Neural cell (in vitro differentiated cells): ENCODE results near the gene XBP1. TPM values are rescaled to one million over a fixed set of nuclear protein-coding genes. Genes with fewer than 3 reads are reported as not detected.

Experiments used
- H2AFZ ChIP-seq: fragments of 200-600, 300-800 bp; sonication (generic), shearing (Covaris generic); 2 replicates; pipeline ENCODE4 v1.6.0; 2014; ENCODE audit warnings: low read depth, mild to moderate bottlenecking, antibody characterized with exemption, low read length, moderate library complexity
- H3F3A ChIP-seq: fragments of 200-600 bp; shearing (Covaris generic); 2 replicates; pipeline ENCODE4 v1.6.1; 2016; ENCODE audit warnings: mild to moderate bottlenecking, moderate library complexity, mixed read lengths, antibody characterized with exemption, low read length; ENCODE audit not compliant: insufficient read depth, poor library complexity, severe bottlenecking
- H3K27ac ChIP-seq: fragments of 200-600, 300-800 bp; sonication (generic), shearing (Covaris generic); 2 replicates; pipeline ENCODE4 v1.5.1; 2014; ENCODE audit warnings: mild to moderate bottlenecking, low read length, moderate library complexity
- H3K27me3 ChIP-seq: fragments of 300-800, 200-600 bp; sonication (generic), shearing (Covaris generic); 2 replicates; pipeline ENCODE4 v1.6.0; 2014; ENCODE audit warnings: mild to moderate bottlenecking, low read depth, low read length, moderate library complexity; ENCODE audit not compliant: insufficient read depth
- H3K36me3 ChIP-seq: fragments of 300-800, 200-600 bp; sonication (generic), shearing (Covaris generic); 2 replicates; pipeline ENCODE4 v1.5.1; 2014; ENCODE audit warnings: mild to moderate bottlenecking, antibody characterized with exemption, low read length, moderate library complexity; ENCODE audit not compliant: insufficient read depth
- H3K4me2 ChIP-seq: fragments of 300-800, 200-600 bp; sonication (generic), shearing (Covaris generic); 2 replicates; pipeline ENCODE4 v1.6.0; 2014; ENCODE audit warnings: mild to moderate bottlenecking, low read length
- H3K4me3 ChIP-seq: fragments of 300-800, 200-600 bp; sonication (generic), shearing (Covaris generic); 2 replicates; pipeline ENCODE4 v1.5.1; 2014; ENCODE audit warnings: mild to moderate bottlenecking, low read length, moderate library complexity
- H3K79me2 ChIP-seq: fragments of 200-600 bp; shearing (Covaris generic); replicated peaks from 2 replicates; pipeline ENCODE4 v1.6.0; 2014; ENCODE audit warnings: mild to moderate bottlenecking, low read length, moderate library complexity; ENCODE audit not compliant: insufficient read depth
- H3K9ac ChIP-seq: fragments of 300-800, 200-600 bp; sonication (generic), shearing (Covaris generic); 2 replicates; pipeline ENCODE4 v1.6.1; 2016; ENCODE audit warnings: mild to moderate bottlenecking, low read length, mixed read lengths
- H3K9me2 ChIP-seq: fragments of 200-600 bp; shearing (Covaris generic); 2 replicates; pipeline ENCODE4 v1.6.1; 2016; ENCODE audit warnings: mild to moderate bottlenecking, low read length, mixed read lengths; ENCODE audit not compliant: insufficient read depth
- H3K9me3 ChIP-seq: fragments of 200-600, 300-800 bp; sonication (generic), shearing (Covaris generic); 2 replicates; pipeline ENCODE4 v1.6.1; 2016; ENCODE audit warnings: mild to moderate bottlenecking, mixed run types, low read length, moderate library complexity, mixed read lengths
- H4K20me1 ChIP-seq: fragments of 200-600 bp; shearing (Covaris generic); 2 replicates; pipeline ENCODE4 v1.6.1; 2016; ENCODE audit warnings: mild to moderate bottlenecking, mixed run types; ENCODE audit not compliant: insufficient read depth
- CTCF ChIP-seq: fragments of 450-650 bp; IDR thresholded peaks from 2 replicates; pipeline ENCODE4 v1.5.1; 2014; ENCODE audit warnings: antibody characterized with exemption, mild to moderate bottlenecking, moderate library complexity; ENCODE audit not compliant: poor library complexity, severe bottlenecking
- EP300 ChIP-seq: fragments of 450-650 bp; conservative IDR thresholded peaks from 2 replicates; pipeline ENCODE4 v1.6.1; 2014; ENCODE audit warnings: antibody characterized with exemption, mild to moderate bottlenecking, moderate library complexity; ENCODE audit not compliant: poor library complexity, severe bottlenecking
- EZH2 ChIP-seq: fragments of 200-600, 300-800 bp; shearing (Covaris generic), sonication (generic); IDR thresholded peaks from 2 replicates; pipeline ENCODE4 v1.6.1; 2014; ENCODE audit warnings: antibody characterized with exemption, low read length, borderline replicate concordance, mild to moderate bottlenecking; ENCODE audit not compliant: insufficient read depth, poor library complexity, severe bottlenecking
- MXI1 ChIP-seq: fragments of 450-650 bp; conservative IDR thresholded peaks from 2 replicates; pipeline ENCODE4 v1.6.1; 2014; ENCODE audit warnings: antibody characterized with exemption, mild to moderate bottlenecking; ENCODE audit not compliant: poor library complexity, severe bottlenecking
- POLR2AphosphoS5 ChIP-seq: IDR thresholded peaks from 2 replicates; pipeline ENCODE4 v1.6.1; 2012
- RAD21 ChIP-seq: fragments of 450-650 bp; conservative IDR thresholded peaks from 2 replicates; pipeline ENCODE4 v1.6.1; 2014; ENCODE audit warnings: antibody characterized with exemption, mild to moderate bottlenecking, moderate library complexity
- REST ChIP-seq: IDR thresholded peaks from 2 replicates; pipeline ENCODE4 v1.6.1; 2012; ENCODE audit warnings: borderline replicate concordance
- SMC3 ChIP-seq: fragments of 450-650 bp; conservative IDR thresholded peaks from 2 replicates; pipeline ENCODE4 v1.6.1; 2014; ENCODE audit warnings: antibody characterized with exemption, mild to moderate bottlenecking, moderate library complexity; ENCODE audit not compliant: poor library complexity
- TAF1 ChIP-seq: IDR thresholded peaks from 2 replicates; pipeline ENCODE4 v1.6.1; 2012; ENCODE audit warnings: low read depth
- polyA plus RNA-seq: library from polyadenylated mRNA; depleted of rRNA; stranded (reverse); fragments of >200 nt; gene quantifications from 2 replicates; pipeline ENCODE4 v1.2.3, GENCODE V29; 2014

Gene XBP1
- polyA plus RNA-seq, 1 donor from 2014 or later: 19.0 TPM

GRCh38 chr22:28802595-28803123 is 2.3 kb upstream of the XBP1 start:
- H3K27me3 ChIP-seq: no peaks in the 10 kb centered on the region
- no peaks in the 10 kb centered on the region for H3K9me2 ChIP-seq
- peaks cover 9% of the 10 kb centered on the region for H3K79me2 ChIP-seq
- H3K9ac ChIP-seq: no peak overlapping the region
- no peaks in the 10 kb centered on the region for H3F3A ChIP-seq
- no peaks in the 10 kb centered on the region for H3K36me3 ChIP-seq
- no peaks in the 10 kb centered on the region for H3K9me3 ChIP-seq
- no peak overlapping the region for H3K4me2 ChIP-seq
- H4K20me1 ChIP-seq: no peaks in the 10 kb centered on the region
- TF ChIP-seq CTCF (no peak), EP300 (no peak), RAD21 (no peak), EZH2 (no peak), REST (no peak), TAF1 (no peak), MXI1 (no peak), POLR2AphosphoS5 (no peak)
- no peak overlapping the region for H3K4me3 ChIP-seq
- H3K27ac ChIP-seq: no peak overlapping the region
- no peak overlapping the region for H2AFZ ChIP-seq

- Histone ChIP-seq H3K27me3 (no peaks in the 10 kb centered on the region), H4K20me1 (no peaks in the 10 kb centered on the region), H3K36me3 (no peaks in the 10 kb centered on the region), H3K4me2 (no peak overlapping the region), H3K27ac (no peak overlapping the region), H3F3A (no peaks in the 10 kb centered on the region), H3K9ac (no peak overlapping the region), H3K9me2 (no peaks in the 10 kb centered on the region), H2AFZ (no peak overlapping the region), H3K4me3 (no peak overlapping the region), H3K79me2 (peaks cover 9% of the 10 kb centered on the region), H3K9me3 (no peaks in the 10 kb centered on the region)
- TF ChIP-seq RAD21 (no peak), SMC3 (no peak), EZH2 (no peak), TAF1 (no peak), POLR2AphosphoS5 (no peak), CTCF (no peak), EP300 (no peak), MXI1 (no peak), REST (no peak)
Observed at GRCh38 chr22:28801845-28802594, 1.7 kb upstream of the XBP1 start.
